ENCODE data around the gene MAPKAP1.

DNA sequence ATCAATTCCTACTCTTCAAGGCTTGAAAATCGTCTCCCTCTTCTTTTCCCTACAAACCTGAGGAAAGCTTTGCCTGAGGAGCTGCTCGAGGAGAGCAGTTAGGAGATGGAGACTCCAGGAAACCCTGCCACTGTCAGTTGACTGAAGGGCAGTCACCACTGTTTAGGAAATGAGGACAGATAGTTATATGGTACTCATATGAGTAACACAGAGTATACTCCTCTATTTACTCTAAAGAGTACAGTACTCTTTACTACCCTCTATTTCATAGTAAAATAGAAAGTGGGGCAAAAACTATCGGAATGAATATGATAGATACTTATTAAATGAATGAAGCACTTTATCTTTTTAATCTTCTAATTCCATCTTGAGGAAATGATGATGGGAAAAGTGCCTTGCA is 115.8 kb downstream of the MAPKAP1 start:
- TF ChIP-seq, protein P1, sequence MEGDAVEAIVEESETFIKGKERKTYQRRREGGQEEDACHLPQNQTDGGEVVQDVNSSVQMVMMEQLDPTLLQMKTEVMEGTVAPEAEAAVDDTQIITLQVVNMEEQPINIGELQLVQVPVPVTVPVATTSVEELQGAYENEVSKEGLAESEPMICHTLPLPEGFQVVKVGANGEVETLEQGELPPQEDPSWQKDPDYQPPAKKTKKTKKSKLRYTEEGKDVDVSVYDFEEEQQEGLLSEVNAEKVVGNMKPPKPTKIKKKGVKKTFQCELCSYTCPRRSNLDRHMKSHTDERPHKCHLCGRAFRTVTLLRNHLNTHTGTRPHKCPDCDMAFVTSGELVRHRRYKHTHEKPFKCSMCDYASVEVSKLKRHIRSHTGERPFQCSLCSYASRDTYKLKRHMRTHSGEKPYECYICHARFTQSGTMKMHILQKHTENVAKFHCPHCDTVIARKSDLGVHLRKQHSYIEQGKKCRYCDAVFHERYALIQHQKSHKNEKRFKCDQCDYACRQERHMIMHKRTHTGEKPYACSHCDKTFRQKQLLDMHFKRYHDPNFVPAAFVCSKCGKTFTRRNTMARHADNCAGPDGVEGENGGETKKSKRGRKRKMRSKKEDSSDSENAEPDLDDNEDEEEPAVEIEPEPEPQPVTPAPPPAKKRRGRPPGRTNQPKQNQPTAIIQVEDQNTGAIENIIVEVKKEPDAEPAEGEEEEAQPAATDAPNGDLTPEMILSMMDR (optimal IDR thresholded peaks at IDR 0.05 in 1 of 3, IDR thresholded peaks at IDR 0.05 in 1 of 3, conservative IDR thresholded peaks at IDR 0.05 in 1 of 3; ENCODE audit: extremely low read depth in 1 of 3, insufficient read depth in 2 of 3, low read length in 3 of 3) = no peak
- TF ChIP-seq EZH2 (IDR thresholded peaks at IDR 0.05; ENCODE audit: low read length) = no peak

All from keratinocyte (primary cell).